GM21717 (cell line): ENCODE measurements around the gene BPGM.

Experiments used
- ATAC-seq: cut with Tn5 transposase; IDR thresholded peaks from one replicate; pipeline ENCODE4 v1.9.1; 2021; ENCODE audit warnings: mild to moderate bottlenecking, moderate library complexity; ENCODE audit not compliant: unreplicated experiment

The BPGM gene

GRCh38 chr7:134646425-134647305 is at the start of gene BPGM:
TSS of gene BPGM (plus strand) at chr7:134646853. CDS start at chr7:134661508, 14,655 bp downstream.
- ATAC-seq: peak; percentile 99

GRCh38 chr7:134599371-134599770 is 47.3 kb upstream of the BPGM start:
- ATAC-seq: no peak

- ATAC-seq: no peak
Observed at GRCh38 chr7:134601459-134601858, 45.2 kb upstream of the BPGM start.

DNA sequence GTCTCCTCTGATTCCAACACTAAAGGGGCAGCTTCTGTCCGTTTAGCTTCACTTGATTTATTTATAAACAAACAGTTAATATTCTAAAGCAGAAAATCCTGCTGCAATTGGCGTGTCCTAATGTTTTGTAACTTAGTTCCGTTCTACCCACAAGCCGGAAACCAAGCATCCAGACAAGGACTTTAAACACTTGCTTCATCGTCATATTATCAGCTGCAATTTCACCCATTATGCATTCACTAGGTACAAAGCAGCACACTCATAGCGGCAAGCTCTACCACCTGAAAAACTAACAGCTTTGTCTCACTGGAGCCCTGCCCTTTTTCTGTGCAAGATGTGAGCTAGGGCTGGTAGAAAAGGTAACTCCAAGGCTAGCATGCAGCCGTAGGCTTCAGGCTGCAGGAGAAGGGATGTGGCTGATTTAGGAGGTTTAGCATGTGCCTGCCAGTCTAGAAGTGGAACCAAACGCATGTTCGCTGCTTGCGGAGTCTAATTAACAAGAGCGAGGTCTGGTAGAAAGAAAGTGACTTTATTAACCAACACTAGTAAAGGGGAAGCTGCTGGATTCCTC is 43.7 kb upstream of the BPGM start:
- ATAC-seq: no peak

DNA sequence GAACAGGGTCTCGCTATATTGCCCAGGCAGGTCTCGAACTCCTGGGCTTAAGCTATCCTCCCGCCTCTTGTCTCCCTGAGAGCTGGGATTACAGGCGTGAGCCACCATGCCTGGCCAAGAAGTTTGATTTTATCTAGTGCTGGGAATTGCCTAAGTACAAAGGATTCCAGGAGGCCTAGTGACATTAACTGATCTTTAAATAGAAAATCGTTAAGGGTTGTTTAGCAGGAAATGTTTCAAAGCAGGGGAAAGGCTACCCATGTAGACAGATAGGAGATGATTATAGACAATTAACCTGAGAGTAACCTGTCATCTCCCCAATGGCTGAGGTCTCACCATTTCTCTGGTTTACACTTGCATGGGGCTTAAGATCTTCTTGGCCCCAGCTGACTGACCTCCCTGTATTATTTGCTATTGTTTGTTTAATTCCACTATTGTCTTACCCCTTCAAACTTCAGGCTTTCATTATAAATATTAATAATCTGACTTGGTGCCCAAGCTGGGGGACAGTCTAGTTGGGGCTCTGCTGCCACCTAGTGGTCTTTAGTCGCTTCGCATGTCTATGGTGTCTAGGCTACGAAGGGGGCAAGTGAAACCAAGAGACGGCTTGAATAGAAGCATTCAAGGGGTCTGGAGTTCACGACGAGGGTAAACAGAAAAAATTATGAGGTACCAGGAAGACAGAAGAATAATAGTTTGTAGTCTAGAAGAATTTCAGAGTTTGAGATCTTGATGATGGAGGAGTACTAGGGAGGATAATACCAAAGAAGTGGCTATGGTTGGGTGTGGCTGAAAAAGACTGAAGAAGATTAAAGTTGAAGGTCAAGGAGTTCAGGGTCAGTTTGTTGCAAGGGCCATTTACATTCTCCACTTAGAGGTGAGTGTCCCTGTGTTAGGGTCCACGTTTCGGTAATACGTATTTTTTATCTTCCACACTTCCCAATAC is 40.4 kb upstream of the BPGM start:
- peak; percentile 61 for ATAC-seq

- ATAC-seq: no peak
Observed at GRCh38 chr7:134611611-134612151, 35.0 kb upstream of the BPGM start.

GRCh38 chr7:134612197-134612596 is 34.5 kb upstream of the BPGM start:
- ATAC-seq: no peak

DNA sequence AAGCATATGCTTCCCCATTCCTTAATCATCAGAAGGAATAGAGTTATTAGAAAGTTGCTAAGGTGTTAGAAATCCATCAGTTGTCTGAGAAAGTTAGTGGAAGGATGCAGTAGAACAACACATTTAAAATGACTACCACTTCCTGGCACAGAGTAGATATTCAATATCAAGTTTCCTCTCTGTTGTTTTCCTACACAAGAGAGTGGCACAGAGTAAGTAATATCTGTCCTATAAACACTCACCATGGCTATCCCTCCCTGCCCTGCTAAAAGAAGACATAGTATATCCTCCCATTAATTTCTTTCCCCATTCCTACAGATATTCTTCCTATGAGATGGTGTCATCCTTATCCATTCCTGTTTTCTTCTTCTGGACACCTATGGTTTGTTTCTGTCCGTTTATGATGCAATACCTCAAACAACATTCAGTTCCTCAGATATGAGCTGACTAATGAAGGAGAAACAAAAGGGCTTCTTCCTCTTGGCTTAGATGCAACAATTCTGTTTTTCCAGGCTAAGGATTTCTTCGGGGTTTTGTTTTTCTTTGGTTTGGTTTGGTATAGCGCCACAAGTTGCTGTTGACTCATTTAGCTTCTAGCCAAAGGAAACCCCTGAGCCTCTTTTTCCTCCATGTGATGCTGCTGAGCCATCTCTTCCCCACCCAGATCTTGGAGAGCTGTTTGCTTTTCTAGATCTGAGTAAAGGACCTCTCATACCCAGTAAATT is 32.9 kb upstream of the BPGM start:
- ATAC-seq: no peak

DNA sequence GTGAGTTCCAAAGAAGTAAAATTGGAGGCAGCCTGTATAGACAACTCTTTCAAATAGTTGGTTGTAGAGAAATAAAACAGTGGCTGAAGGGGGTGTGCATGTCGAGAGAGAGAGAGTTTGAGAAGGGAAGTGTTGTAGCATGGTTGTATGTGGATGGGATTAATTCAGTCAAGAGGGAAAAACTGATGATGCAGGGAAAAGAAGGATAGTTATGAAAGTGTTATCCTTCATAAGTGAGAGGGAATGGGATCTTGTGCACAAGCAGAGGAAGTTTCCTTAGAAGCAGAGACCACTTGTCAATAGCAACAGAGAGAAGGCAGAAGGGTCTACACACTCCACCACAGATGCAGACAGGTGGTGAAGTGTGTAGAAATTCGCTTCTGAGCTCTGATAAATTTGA is 30.0 kb upstream of the BPGM start:
- no peak for ATAC-seq

DNA sequence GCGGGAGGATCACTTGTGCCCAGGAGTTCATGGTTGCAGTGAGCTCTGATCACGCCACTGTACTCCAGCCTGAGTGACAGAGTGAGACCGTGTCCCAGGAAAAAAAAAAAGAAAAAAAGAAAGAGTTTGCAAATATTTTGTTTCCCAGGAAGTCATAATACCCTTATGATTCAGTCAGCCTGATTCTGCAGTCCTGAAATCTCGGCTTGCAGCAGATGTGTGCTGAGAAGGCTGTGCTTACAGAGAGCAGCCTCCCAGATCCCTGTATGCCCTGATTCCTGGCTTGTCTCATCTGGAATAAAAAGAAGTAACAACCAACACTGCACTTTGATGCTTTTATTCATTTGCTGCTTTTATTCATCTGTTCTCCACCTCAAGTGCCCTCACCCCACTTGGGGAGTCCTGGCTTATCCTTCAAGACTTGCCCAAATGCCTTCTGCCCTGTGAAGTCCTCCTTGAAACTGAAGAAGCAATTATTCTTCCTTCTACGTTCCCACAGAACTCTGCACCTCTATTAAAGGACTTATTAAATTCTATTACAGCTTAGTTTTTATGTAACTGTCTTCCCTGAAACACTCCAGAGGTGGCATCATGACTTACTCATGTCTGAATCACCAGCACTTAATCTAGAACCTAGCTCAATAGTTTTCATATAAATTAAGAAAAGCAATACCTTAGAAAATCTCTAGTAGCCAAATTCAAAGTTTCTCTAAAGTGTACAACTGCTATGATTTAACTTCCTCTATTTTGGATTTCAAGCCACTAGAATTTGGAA is 27.7 kb upstream of the BPGM start:
- ATAC-seq: no peak

DNA sequence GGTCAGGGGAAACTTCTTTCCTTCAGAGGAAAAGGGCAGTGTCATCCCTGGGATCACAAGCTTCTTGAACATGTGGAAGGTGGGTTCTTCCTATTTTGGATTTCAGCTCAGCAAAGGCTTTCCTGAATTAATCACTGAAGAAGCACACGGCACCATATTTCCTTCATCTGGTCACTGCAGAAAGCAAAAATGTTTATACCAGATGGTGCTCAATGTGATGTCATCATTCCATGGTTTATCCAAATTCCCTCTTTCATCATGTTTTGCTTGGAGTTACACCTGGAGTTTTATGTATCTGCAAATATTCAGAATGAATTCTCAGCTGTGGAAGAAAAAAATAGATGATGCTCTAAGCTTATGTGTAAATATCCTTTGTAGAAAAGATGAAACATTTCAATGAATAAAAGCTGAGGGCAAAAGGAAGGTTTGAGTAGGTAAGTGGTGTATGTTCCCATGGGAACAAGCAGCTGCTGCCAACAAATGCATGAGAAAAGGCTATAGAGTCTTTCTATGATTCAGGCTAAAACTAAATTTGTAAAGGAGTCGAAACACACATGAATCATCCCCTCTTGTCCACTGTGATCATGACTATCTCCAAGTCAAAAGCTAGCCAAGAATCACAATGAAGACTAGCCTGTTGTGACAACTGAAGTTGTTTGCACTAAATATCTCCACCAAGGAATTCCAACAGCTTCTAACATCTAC is 26.9 kb upstream of the BPGM start:
- ATAC-seq: no peak

DNA sequence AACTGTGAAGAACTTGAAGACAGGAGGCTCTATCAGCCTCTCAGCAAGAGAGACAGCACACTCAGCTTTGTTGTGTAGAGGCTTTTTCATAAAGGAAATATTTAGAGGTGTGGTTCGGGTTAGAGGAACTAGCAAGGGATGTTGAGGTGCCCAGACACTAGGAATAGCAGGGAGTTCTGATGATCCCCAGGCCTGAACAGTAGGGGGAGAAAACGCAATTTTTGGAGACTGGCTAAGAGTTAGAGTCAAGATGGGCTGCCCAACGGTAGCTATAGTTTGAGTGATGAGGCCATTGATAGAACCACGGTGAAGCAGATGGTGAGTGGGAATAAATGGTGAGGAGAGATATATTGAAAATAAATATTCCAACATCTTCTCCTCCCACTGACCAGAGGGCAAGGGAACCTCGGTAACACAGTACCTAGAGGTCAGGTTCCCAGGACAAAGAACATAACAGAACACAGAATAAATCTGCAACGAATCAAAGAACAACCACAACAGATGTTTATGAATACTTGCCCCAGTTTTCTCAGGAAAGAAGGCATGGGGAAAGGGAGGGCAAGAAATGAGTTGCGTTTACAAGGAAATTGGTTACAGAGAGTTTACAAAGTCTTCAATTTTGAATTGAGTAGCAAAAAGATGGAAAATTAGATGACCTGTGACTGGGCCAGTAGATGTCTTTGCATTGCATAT is 24.2 kb upstream of the BPGM start:
- ATAC-seq: no peak

GRCh38 chr7:134623193-134623592 is 23.5 kb upstream of the BPGM start:
- ATAC-seq: no peak

GRCh38 chr7:134625550-134625949 is 21.1 kb upstream of the BPGM start:
- no peak for ATAC-seq

GRCh38 chr7:134627109-134627774 is 19.4 kb upstream of the BPGM start:
- no peak for ATAC-seq

DNA sequence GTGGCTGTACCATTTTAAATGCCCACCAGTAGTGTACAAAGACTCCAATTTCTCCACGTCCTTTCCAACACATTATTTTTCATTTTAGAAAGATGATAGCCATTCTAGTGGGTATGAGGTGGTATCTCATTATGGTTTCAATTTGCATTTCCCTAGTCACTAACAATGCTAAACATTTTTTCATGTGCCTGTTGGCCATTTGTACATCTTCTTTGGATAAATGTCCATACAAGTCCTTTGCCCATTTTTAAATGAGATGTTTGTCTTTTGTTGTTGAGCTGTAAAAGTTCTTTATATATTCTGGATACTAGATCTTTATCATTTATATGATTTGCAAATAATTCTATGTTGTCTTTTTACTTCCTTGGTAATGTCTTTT is 18.9 kb upstream of the BPGM start:
- ATAC-seq: no peak

DNA sequence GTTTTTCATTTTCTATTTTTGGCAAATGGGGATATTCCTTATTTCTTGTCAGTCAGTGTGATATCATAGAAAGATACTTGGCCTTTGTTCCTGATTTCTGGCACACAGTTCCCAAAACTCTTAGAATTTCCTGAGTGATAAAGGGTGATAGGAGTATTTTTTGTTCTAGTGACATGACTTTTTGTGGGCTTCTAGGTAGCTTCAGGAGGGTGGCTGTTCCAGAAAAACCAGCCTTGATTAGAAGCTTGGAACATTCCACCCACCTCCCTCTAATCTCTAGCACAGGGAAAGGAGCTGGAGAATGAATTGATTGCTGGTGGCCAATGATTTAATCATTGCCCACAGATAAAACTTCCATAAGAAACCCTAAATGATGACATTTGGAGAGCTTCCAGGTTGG is 17.2 kb upstream of the BPGM start:
- ATAC-seq: no peak

DNA sequence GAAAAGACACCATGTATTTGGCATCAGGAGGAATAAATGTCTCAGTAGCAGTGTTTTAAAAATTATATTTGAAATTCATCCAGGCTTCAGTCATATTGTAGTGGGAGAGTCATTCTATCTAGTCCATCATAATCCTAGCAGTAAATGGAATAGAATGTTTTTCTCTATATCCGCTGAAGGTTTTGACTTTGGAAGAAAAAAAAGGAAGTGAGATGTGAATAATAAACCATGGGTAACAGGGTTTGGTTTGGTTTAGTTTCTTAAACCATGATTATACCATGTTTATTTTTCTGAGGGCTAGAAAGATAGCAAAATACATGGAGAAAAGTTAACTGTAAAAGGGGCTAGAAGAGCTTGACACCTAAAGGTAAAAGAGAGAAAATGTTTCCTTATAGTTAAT is 16.4 kb upstream of the BPGM start:
- ATAC-seq: no peak
